B cell (primary cell): ENCODE measurements around the gene ZMIZ1. TPM values are rescaled to one million over a fixed set of nuclear protein-coding genes. Genes with fewer than 3 reads are reported as not detected.

Experiments used
- ATAC-seq: fragments of 200-7000 bp; cut with Tn5 transposase; one replicate; pipeline ENCODE4 v1.10.0; 2021; ENCODE audit warnings: low read depth, mild to moderate bottlenecking, moderate number of reproducible peaks, moderate library complexity
- CTCF ChIA-PET: fragments of 350-600 bp; sonication (Branson Sonifier 250); formaldehyde crosslinking; loops from one replicate; lab custom pipeline; 2021; ENCODE audit warnings: antibody characterized with exemption, inconsistent platforms; lab: Charles Lee
- POLR2A ChIA-PET: fragments of 350-600 bp; sonication (Branson Sonifier 250); formaldehyde crosslinking; loops from one replicate; lab custom pipeline; 2021; ENCODE audit warnings: antibody characterized with exemption; lab: Charles Lee
- DNase-seq: peaks from one replicate; pipeline ENCODE4 v3.0.0; 2013
- H2AFZ ChIP-seq: 2 replicates; pipeline ENCODE4 v1.6.1; 2012; ENCODE audit warnings: mild to moderate bottlenecking, low read depth, low read length; ENCODE audit not compliant: insufficient read depth, poor library complexity, severe bottlenecking
- H3K27ac ChIP-seq, 2 donors: 1 replicate in 1 of 2; 2 replicates in 1 of 2; pipeline ENCODE4 v1.5.1; 2012 to 2013; ENCODE audit warnings: low read length in 2 of 2, mild to moderate bottlenecking in 2 of 2, moderate library complexity in 1 of 2
- H3K27me3 ChIP-seq, 4 experiments: fragments of 200-600 bp in 1 of 4; sonication (generic) in 1 of 4; replicated peaks in 1 of 4; 1 replicate in 2 of 4; 2 replicates in 2 of 4; pipeline versions ENCODE4 v1.6.1 to v1.7.0; 2013 to 2016; ENCODE audit warnings: low read length in 3 of 4, mild to moderate bottlenecking in 2 of 4, mixed read lengths in 1 of 4, moderate library complexity in 1 of 4; ENCODE audit not compliant: insufficient read depth in 4 of 4, control insufficient read depth in 3 of 4; ENCODE audit errors: control extremely low read depth in 1 of 4
- H3K36me3 ChIP-seq, 2 experiments: replicated peaks in 1 of 2; 1 replicate in 1 of 2; 2 replicates in 1 of 2; pipeline versions ENCODE4 v1.6.1 to v1.7.1; 2013; ENCODE audit warnings: low read length in 1 of 2; ENCODE audit not compliant: insufficient read depth in 2 of 2, control insufficient read depth in 1 of 2; ENCODE audit errors: control extremely low read depth in 1 of 2, extremely low read depth in 1 of 2
- H3K4me1 ChIP-seq, 2 donors: fragments of 200-600 bp in 1 of 2; sonication (generic) in 1 of 2; 1 replicate in 1 of 2; 2 replicates in 1 of 2; pipeline versions ENCODE4 v1.5.1 to v1.6.1; 2013 to 2017; ENCODE audit warnings: low read length in 2 of 2; ENCODE audit not compliant: control insufficient read depth in 2 of 2, insufficient read depth in 2 of 2
- H3K4me2 ChIP-seq: replicated peaks from 2 replicates; pipeline ENCODE3; 2012; ENCODE audit warnings: mild to moderate bottlenecking, low read depth, low read length; ENCODE audit not compliant: poor library complexity, severe bottlenecking
- H3K4me3 ChIP-seq, 5 experiments: fragments of 200-600 bp in 1 of 5; sonication (generic) in 1 of 5; 1 replicate in 3 of 5; 2 replicates in 2 of 5; pipeline versions ENCODE4 v1.5.1 to v1.7.0; 2011 to 2016; ENCODE audit warnings: low read length in 4 of 5, mild to moderate bottlenecking in 4 of 5, low read depth in 2 of 5, control low read depth in 1 of 5, moderate library complexity in 1 of 5; ENCODE audit not compliant: insufficient read depth in 1 of 5; ENCODE audit errors: control extremely low read depth in 1 of 5, extremely low read depth in 1 of 5
- H3K79me2 ChIP-seq: fragments of 200-600 bp; sonication (generic); one replicate; pipeline ENCODE4 v1.6.0; 2016; ENCODE audit warnings: low read length; ENCODE audit not compliant: control insufficient read depth, insufficient read depth
- H3K9ac ChIP-seq: fragments of 200-600 bp; sonication (generic); 2 replicates; pipeline ENCODE4 v1.6.1; 2017; ENCODE audit warnings: mild to moderate bottlenecking, low read length, moderate library complexity
- H3K9me3 ChIP-seq, 3 donors: one replicate each; pipeline versions ENCODE4 v1.6.1 to v1.7.1; 2013; ENCODE audit warnings: low read length in 2 of 3; ENCODE audit not compliant: control insufficient read depth in 2 of 3, insufficient read depth in 1 of 3; ENCODE audit errors: control extremely low read depth in 1 of 3
- H4K20me1 ChIP-seq: 2 replicates; pipeline ENCODE4 v1.6.0; 2012; ENCODE audit warnings: mild to moderate bottlenecking, low read length; ENCODE audit not compliant: insufficient read depth, control insufficient read depth, poor library complexity, severe bottlenecking
- H3K27ac Mint-ChIP-seq: one replicate; pipeline ENCODE4 v1.8.0; 2021; ENCODE audit warnings: mixed read lengths
- H3K27me3 Mint-ChIP-seq: one replicate; pipeline ENCODE4 v1.8.0; 2021; ENCODE audit warnings: mixed read lengths
- H3K4me1 Mint-ChIP-seq: one replicate; pipeline ENCODE4 v1.8.0; 2021; ENCODE audit warnings: mixed read lengths
- H3K4me3 Mint-ChIP-seq: one replicate; pipeline ENCODE4 v1.8.0; 2021; ENCODE audit warnings: mixed read lengths
- H3K9me3 Mint-ChIP-seq: one replicate; pipeline ENCODE4 v1.8.0; 2022; ENCODE audit warnings: mixed read lengths; ENCODE audit not compliant: insufficient read depth
- CTCF ChIP-seq: fragments of 200-600 bp; IDR thresholded peaks from one replicate; pipeline ENCODE4 v1.8.0; 2022; ENCODE audit warnings: antibody characterized with exemption, mild to moderate bottlenecking
- EZH2 ChIP-seq: IDR thresholded peaks from 2 replicates; pipeline ENCODE4 v1.6.1; 2012; ENCODE audit warnings: borderline replicate concordance, low read depth, mild to moderate bottlenecking, moderate library complexity, low read length; ENCODE audit not compliant: insufficient read depth, poor library complexity, severe bottlenecking
- WGBS: methylation state at CpG from one replicate; pipeline ENCODE4 v1.1.5; 2013; ENCODE audit warnings: missing lambda C conversion rate; ENCODE audit not compliant: insufficient coverage; 5-methylcytosine and 5-hydroxymethylcytosine counted together
- intact Hi-C: fragments of 100-400 bp; cut with micrococcal nuclease; formaldehyde crosslinking; loops from one replicate; pipeline ENCODE4 v1.10.0; 2022
- polyA plus RNA-seq: library from polyadenylated mRNA; depleted of rRNA; stranded (reverse); fragments of >200 nt; gene quantifications from 2 replicates; pipeline ENCODE4 v1.2.3, GENCODE V29; 2012
- total RNA-seq, 2 donors: library from RNA; stranded (reverse); fragments of 120-200 nt in 1 of 2; gene quantifications; 1 replicate in 1 of 2; 2 replicates in 1 of 2; pipeline versions ENCODE4 v1.2.3 to v1.2.4, GENCODE V29; 2013 to 2022

The ZMIZ1 gene
- total and polyA plus RNA-seq, 2 donors (not counting 1 experiment from before 2014, with no cell fraction given) = 14.3 to 64.9 TPM

GRCh38 chr10:79181227-79181626, 112.5 kb downstream of the ZMIZ1 start:
- no peaks in the 10 kb centered on the region for H3K9me3 ChIP-seq
- H3K27ac Mint-ChIP-seq = no peak overlapping the region
- H3K36me3 ChIP-seq = no peaks in the 10 kb centered on the region
- 71% methylated on average over 8 of the region's 8 CpGs for WGBS
- H3K9ac ChIP-seq = no peak overlapping the region
- H2AFZ ChIP-seq = no peak overlapping the region
- ChIA-PET POLR2A (no interaction called here), CTCF (no interaction called here)
- DNase-seq (no peak), ATAC-seq (no peak)
- no peak overlapping the region for H3K4me2 ChIP-seq
- peaks cover 2 to 16% of the 10 kb centered on the region in 2 donors for H3K4me1 ChIP-seq
- no peak overlapping the region for H3K27ac ChIP-seq
- TF ChIP-seq EZH2 (no peak), CTCF (no peak)
- no peaks in the 10 kb centered on the region for H3K79me2 ChIP-seq
- no peaks in the 10 kb centered on the region for H4K20me1 ChIP-seq
- peaks cover 9% of the 10 kb centered on the region for H3K4me1 Mint-ChIP-seq
- intact Hi-C loops = no loop called here
- H3K27me3 Mint-ChIP-seq = peaks cover 17% of the 10 kb centered on the region
- no peak overlapping the region for H3K4me3 ChIP-seq
- H3K27me3 ChIP-seq = peaks cover 0 to 11% (median 0%) of the 10 kb centered on the region in 4 experiments
- H3K4me3 Mint-ChIP-seq = no peak overlapping the region
- H3K9me3 Mint-ChIP-seq = no peaks in the 10 kb centered on the region

- Histone ChIP-seq H3K36me3 (no peaks in the 10 kb centered on the region), H3K4me3 (no peak overlapping the region), H3K9me3 (no peaks in the 10 kb centered on the region), H3K4me2 (no peak overlapping the region), H3K79me2 (no peaks in the 10 kb centered on the region), H4K20me1 (no peaks in the 10 kb centered on the region), H3K9ac (no peak overlapping the region), H3K27me3 (peaks cover 0 to 8% (median 0%) of the 10 kb centered on the region in 4 experiments), H2AFZ (no peak overlapping the region), H3K27ac (no peak overlapping the region), H3K4me1 (peaks cover 2 to 10% of the 10 kb centered on the region in 2 donors)
- Mint-ChIP-seq H3K9me3 (no peaks in the 10 kb centered on the region), H3K27ac (no peak overlapping the region), H3K4me3 (no peak overlapping the region), H3K27me3 (peaks cover 17% of the 10 kb centered on the region), H3K4me1 (peaks cover 9% of the 10 kb centered on the region)
- WGBS = 90% methylated on average over 4 of the region's 15 CpGs
- no peak for ATAC-seq
- DNase-seq = no peak
- intact Hi-C loops = no loop called here
- ChIA-PET POLR2A (no interaction called here), CTCF (interaction anchor here (2.4 kb wide), 1 partner anchor 14 kb away, joined by 11 read pairs; no protein-coding TSS in a partner anchor)
- TF ChIP-seq CTCF (no peak), EZH2 (no peak)
These were observed 113.1 kb downstream of the ZMIZ1 start for GRCh38 chr10:79181698-79182521.
